Neural cell (in vitro differentiated cells): ENCODE measurements around the gene ODAPH.

Experiments used
- CTCF ChIP-seq: fragments of 450-650 bp; IDR thresholded peaks from 2 replicates; pipeline ENCODE4 v1.5.1; 2014; ENCODE audit warnings: antibody characterized with exemption, mild to moderate bottlenecking, moderate library complexity; ENCODE audit not compliant: poor library complexity, severe bottlenecking
- EP300 ChIP-seq: fragments of 450-650 bp; conservative IDR thresholded peaks from 2 replicates; pipeline ENCODE4 v1.6.1; 2014; ENCODE audit warnings: antibody characterized with exemption, mild to moderate bottlenecking, moderate library complexity; ENCODE audit not compliant: poor library complexity, severe bottlenecking
- EZH2 ChIP-seq: fragments of 200-600, 300-800 bp; shearing (Covaris generic), sonication (generic); IDR thresholded peaks from 2 replicates; pipeline ENCODE4 v1.6.1; 2014; ENCODE audit warnings: antibody characterized with exemption, low read length, borderline replicate concordance, mild to moderate bottlenecking; ENCODE audit not compliant: insufficient read depth, poor library complexity, severe bottlenecking
- POLR2AphosphoS5 ChIP-seq: IDR thresholded peaks from 2 replicates; pipeline ENCODE4 v1.6.1; 2012
- RAD21 ChIP-seq: fragments of 450-650 bp; conservative IDR thresholded peaks from 2 replicates; pipeline ENCODE4 v1.6.1; 2014; ENCODE audit warnings: antibody characterized with exemption, mild to moderate bottlenecking, moderate library complexity
- SMC3 ChIP-seq: fragments of 450-650 bp; conservative IDR thresholded peaks from 2 replicates; pipeline ENCODE4 v1.6.1; 2014; ENCODE audit warnings: antibody characterized with exemption, mild to moderate bottlenecking, moderate library complexity; ENCODE audit not compliant: poor library complexity
- TAF1 ChIP-seq: IDR thresholded peaks from 2 replicates; pipeline ENCODE4 v1.6.1; 2012; ENCODE audit warnings: low read depth
- TF ChIP-seq, protein P1 (sequence below): IDR thresholded peaks from 2 replicates; pipeline ENCODE4 v1.6.1; 2012; ENCODE audit warnings: borderline replicate concordance

- TF ChIP-seq, protein P1, sequence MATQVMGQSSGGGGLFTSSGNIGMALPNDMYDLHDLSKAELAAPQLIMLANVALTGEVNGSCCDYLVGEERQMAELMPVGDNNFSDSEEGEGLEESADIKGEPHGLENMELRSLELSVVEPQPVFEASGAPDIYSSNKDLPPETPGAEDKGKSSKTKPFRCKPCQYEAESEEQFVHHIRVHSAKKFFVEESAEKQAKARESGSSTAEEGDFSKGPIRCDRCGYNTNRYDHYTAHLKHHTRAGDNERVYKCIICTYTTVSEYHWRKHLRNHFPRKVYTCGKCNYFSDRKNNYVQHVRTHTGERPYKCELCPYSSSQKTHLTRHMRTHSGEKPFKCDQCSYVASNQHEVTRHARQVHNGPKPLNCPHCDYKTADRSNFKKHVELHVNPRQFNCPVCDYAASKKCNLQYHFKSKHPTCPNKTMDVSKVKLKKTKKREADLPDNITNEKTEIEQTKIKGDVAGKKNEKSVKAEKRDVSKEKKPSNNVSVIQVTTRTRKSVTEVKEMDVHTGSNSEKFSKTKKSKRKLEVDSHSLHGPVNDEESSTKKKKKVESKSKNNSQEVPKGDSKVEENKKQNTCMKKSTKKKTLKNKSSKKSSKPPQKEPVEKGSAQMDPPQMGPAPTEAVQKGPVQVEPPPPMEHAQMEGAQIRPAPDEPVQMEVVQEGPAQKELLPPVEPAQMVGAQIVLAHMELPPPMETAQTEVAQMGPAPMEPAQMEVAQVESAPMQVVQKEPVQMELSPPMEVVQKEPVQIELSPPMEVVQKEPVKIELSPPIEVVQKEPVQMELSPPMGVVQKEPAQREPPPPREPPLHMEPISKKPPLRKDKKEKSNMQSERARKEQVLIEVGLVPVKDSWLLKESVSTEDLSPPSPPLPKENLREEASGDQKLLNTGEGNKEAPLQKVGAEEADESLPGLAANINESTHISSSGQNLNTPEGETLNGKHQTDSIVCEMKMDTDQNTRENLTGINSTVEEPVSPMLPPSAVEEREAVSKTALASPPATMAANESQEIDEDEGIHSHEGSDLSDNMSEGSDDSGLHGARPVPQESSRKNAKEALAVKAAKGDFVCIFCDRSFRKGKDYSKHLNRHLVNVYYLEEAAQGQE, result no peak
- TF ChIP-seq TAF1, result no peak
- TF ChIP-seq RAD21, result no peak
- TF ChIP-seq EP300, result no peak
- no peak for TF ChIP-seq CTCF
- TF ChIP-seq EZH2, result no peak
- TF ChIP-seq POLR2AphosphoS5, result no peak
- TF ChIP-seq SMC3, result no peak
These were observed 28.2 kb downstream of the ODAPH start for GRCh38 chr4:75584067-75584466.
